GM13977 (cell line): ENCODE data around the gene MAP1S.

Experiments
- DNase-seq: peaks from one replicate; pipeline ENCODE4 v3.0.0; 2012; ENCODE audit warnings: low spot score
- in situ Hi-C: fragments of 300-500 bp; cut with MboI; formaldehyde crosslinking; loops from one replicate; pipeline ENCODE4 v1.12.0; 2022; ENCODE audit warnings: low sequenced_read_pairs, low pct_unique_long_range_greater_than_20kb, mixed read lengths, inconsistent platforms; ENCODE audit not compliant: unreplicated experiment
- TF ChIP-seq, protein P1 (sequence below): IDR thresholded peaks from 2 replicates; pipeline ENCODE4 v1.5.1; 2012; ENCODE audit warnings: mild to moderate bottlenecking, control low read depth; ENCODE audit not compliant: insufficient read depth; ENCODE audit errors: extremely low read depth, missing control alignments

The MAP1S gene

DNA sequence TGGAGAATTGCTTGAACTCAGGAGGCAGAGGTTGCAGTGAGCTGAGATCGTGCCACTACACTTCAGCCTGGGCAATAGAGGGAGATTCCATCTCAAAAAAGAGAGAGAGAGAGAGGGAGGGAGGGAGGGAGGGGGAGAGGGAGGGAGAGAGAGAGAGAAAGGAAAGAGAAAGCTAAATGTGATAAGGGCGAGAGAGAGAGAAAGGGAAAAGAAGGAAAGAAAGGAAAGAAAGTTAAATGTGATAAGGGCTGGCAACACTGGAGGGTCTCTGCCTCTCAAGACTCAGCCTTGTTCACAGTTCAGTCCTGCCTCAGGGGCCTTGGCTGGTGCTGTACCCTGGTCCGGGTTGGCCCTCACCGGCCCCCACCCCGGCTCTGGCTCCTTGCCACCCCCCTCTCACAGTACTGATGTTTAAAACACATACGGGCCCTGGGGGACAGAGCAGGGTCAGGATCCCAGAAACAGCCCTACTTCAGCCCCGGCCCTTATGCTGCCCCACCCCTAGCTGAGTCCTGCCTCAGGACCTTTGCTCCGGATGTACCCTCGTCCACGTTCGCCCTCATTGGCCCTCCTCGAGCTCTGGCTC is 3.5 kb downstream of the MAP1S start:
- TF ChIP-seq, protein P1, sequence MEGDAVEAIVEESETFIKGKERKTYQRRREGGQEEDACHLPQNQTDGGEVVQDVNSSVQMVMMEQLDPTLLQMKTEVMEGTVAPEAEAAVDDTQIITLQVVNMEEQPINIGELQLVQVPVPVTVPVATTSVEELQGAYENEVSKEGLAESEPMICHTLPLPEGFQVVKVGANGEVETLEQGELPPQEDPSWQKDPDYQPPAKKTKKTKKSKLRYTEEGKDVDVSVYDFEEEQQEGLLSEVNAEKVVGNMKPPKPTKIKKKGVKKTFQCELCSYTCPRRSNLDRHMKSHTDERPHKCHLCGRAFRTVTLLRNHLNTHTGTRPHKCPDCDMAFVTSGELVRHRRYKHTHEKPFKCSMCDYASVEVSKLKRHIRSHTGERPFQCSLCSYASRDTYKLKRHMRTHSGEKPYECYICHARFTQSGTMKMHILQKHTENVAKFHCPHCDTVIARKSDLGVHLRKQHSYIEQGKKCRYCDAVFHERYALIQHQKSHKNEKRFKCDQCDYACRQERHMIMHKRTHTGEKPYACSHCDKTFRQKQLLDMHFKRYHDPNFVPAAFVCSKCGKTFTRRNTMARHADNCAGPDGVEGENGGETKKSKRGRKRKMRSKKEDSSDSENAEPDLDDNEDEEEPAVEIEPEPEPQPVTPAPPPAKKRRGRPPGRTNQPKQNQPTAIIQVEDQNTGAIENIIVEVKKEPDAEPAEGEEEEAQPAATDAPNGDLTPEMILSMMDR = no peak
- in situ Hi-C loops = no loop called here

DNA sequence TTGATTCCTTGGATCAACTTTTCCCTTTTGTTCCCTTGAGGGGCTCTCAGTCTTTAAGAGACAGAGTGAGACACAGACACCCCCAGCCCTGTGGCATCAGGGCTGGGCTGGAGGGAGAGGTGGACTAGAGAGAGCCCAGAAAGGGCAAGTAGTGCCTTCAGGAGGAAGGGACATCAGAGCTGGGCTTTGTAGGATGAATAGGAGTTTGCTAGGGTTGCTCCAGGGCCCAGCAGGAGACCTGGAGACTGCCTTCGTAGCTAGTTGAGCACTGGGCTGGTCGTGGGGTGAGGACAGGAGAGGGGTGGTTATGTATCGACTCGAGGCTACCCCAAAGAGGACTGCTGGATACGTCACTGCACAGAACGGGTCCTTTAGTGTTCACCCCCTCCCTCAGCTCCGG is 5.4 kb downstream of the MAP1S start:
- DNase-seq = no peak
- in situ Hi-C loops = no loop called here

More for the DNA sequence above, 3.5 kb downstream of the MAP1S start:
- DNase-seq = no peak

GRCh38 chr19:17725422-17726078 is 6.3 kb downstream of the MAP1S start:
- in situ Hi-C loops = no loop called here
- no peak for DNase-seq
- TF ChIP-seq, protein P1 = peak; percentile 81

More for the DNA sequence above, 5.4 kb downstream of the MAP1S start:
- TF ChIP-seq, protein P1 = no peak

- TF ChIP-seq, protein P1 = no peak
- in situ Hi-C loops = no loop called here
- DNase-seq = no peak
Observed at GRCh38 chr19:17726136-17726741, 7.0 kb downstream of the MAP1S start.

DNA sequence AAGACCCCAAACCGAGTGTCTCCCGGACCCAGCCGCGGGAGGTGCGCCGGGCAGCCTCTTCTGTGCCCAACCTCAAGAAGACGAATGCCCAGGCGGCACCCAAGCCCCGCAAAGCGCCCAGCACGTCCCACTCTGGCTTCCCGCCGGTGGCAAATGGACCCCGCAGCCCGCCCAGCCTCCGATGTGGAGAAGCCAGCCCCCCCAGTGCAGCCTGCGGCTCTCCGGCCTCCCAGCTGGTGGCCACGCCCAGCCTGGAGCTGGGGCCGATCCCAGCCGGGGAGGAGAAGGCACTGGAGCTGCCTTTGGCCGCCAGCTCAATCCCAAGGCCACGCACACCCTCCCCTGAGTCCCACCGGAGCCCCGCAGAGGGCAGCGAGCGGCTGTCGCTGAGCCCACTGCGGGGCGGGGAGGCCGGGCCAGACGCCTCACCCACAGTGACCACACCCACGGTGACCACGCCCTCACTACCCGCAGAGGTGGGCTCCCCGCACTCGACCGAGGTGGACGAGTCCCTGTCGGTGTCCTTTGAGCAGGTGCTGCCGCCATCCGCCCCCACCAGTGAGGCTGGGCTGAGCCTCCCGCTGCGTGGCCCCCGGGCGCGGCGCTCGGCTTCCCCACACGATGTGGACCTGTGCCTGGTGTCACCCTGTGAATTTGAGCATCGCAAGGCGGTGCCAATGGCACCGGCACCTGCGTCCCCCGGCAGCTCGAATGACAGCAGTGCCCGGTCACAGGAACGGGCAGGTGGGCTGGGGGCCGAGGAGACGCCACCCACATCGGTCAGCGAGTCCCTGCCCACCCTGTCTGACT is 7.9 kb downstream of the MAP1S start:
- in situ Hi-C loops = no loop called here
- no peak for DNase-seq
- TF ChIP-seq, protein P1 = no peak

GRCh38 chr19:17727843-17728242 is 8.6 kb downstream of the MAP1S start:
- in situ Hi-C loops = no loop called here
- TF ChIP-seq, protein P1 = no peak
- DNase-seq = no peak
